ENCODE data around the gene PAQR5. TPM values are rescaled to one million over a fixed set of nuclear protein-coding genes. Genes with fewer than 3 reads are reported as not detected.
"Not testable (repeated sequence)": the region's sequence is repeated elsewhere in the genome, so short reads cannot be mapped to it uniquely, and the experiment has no call there.

Gene PAQR5
- polyA plus RNA-seq, 4 donors = 28.3 to 35.8 (median 33.6) TPM

GRCh38 chr15:69292826-69293420 lies 5.8 kb upstream of the PAQR5 start:
- no peak for DNase-seq (ENCODE audit: low read depth in 4 of 4, low spot score in 2 of 4)

DNA sequence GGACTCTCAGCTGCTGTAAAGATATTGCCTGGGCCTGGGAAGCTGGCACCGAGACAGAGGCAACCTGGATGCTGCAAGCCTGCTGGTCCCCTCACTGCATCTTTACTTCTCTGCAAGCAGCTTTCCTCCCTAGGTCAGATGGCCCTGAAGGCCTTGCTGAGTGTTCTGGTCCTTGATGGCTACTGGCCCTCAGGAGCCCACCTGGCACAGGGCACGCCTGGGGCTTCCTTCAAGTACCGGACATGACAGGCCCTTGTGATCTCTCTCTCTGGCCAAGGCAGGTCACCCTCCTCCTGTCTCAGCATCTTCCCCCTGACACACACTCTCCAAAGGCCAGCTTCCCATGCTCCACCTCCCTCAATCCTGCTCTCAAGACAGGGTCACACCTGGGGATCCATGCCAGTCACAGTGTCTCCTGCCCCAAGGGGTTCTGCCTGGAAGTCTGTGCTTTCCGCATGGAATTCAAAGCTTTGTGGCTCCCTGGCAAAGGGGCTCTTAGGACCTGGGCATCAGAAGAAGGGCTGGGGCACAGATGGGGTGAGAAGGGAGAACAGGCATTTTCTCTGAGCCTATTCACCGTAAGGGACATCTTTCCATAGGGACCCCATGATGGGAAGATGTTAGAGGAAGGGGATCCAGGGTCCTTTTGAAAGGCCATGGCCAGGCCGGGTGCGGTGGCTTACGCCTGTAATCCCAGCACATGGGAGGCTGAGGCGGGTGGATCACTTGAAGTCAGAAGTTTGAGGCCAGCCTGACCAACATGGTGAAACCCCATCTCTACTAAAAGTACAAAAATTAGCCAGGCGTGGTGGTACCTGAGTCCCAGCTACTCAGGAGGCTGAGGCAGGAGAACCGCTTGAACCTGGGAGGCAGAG lies 4.7 kb upstream of the PAQR5 start:
- no peak for DNase-seq (ENCODE audit: low read depth in 4 of 4, low spot score in 2 of 4)

DNA sequence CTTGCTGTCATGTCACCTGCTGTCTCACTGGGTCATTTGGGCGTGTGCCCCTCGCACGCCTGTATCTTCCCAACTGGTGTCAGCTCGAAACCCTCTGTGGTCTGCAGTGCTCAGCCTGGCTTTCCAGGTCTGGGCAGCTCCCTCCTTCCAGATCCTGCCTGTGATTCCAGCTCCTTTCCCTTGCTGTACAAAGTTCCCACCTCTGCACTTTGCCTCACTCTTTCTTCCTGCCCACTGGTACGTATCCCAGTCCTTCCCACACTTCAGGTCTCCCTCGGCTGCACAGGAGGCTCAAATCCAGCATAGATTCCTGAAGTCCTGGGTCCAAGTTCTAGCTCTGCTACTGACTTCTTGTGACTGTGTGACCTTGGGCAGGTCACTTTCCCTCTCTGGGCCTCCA lies 2.1 kb upstream of the PAQR5 start:
- no peak for DNase-seq (ENCODE audit: low read depth in 4 of 4, low spot score in 2 of 4)

GRCh38 chr15:69297642-69298353 lies 914 bp upstream of the PAQR5 start:
- no peak for DNase-seq (ENCODE audit: low read depth in 4 of 4, low spot score in 2 of 4)

GRCh38 chr15:69298354-69298696 lies 387 bp upstream of the PAQR5 start:
- no peak for DNase-seq (ENCODE audit: low read depth in 4 of 4, low spot score in 2 of 4)

DNA sequence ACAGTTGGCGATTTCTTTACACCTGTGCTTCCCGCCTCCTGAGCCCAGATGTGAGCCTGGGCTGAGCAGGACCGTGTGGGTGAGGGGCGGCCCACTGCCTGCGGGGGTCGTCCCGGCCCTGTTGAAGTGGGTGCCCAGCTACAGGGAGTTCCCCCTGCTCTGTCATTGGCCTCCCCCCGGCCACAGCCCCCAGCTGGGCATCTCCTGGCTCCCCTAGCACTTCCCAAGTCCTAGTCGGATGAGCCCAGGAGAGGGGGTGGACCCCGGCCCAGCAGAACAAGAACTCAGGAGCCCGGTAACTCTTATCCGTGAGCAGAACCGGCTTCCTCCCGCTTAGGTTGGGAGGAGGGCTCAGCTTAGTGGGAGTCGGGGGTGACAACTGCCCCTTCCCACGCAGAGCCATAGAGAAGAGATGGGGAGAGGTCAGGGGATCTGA lies 757 bp downstream of the PAQR5 start:
- no peak for DNase-seq (ENCODE audit: low read depth in 4 of 4, low spot score in 2 of 4)

DNA sequence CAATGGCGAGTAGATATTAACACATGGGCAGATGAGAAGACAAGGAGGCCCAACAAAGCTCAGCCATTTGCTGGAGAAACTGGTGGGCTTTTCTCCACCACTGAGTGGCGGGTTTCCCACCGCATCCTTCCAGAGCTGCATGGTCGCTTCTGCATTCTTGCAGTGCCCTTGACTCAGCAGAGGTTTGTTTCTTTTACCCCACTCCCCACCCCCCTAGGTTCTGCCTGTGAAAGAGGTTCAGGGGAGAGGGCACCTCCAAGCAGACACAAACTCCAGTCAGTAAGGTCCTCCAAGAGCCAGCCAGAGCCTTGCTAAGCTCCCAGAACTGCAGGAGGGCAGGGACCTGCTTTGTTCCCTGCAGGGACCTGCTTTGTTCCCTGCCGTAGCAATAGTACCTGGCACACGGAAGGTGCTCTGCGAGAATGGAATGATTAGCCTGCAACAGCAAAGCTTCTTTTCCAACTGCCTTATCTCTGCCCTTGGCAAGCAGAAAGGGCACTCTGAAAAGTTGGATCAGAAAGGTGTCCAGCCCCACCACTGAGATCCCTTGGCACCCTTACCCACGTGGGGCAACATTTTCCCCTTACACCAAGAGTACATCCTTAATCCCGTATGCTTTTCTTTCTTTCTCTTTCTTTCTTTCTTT lies 1.4 kb downstream of the PAQR5 start:
- DNase-seq (ENCODE audit: low read depth in 4 of 4, low spot score in 2 of 4) = no peak

- DNase-seq (ENCODE audit: low read depth in 4 of 4, low spot score in 2 of 4) = not testable (repeated sequence)
Observed at GRCh38 chr15:69301101-69301500, 2.4 kb downstream of the PAQR5 start.

DNA sequence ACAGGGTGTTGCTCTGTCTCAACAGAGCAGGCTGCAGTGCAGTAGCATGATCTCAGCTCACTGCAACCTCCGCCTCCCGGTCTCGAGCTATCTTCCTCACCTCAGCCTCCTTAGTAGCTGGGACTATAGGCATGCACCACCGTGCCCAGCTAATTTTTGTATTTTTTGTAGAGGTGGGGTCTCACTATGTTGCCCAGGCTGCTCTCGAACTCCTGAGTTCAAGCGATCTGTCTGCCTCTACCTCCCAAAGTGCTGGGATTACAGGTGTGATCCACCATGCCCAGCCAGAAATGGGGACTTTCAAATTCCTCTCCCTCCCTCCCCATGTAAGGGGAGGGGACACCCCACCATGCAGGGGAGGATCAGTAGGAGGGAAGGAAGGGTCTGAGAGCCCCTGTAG lies 3.4 kb downstream of the PAQR5 start:
- not testable (repeated sequence) for DNase-seq (ENCODE audit: low read depth in 4 of 4, low spot score in 2 of 4)

DNA sequence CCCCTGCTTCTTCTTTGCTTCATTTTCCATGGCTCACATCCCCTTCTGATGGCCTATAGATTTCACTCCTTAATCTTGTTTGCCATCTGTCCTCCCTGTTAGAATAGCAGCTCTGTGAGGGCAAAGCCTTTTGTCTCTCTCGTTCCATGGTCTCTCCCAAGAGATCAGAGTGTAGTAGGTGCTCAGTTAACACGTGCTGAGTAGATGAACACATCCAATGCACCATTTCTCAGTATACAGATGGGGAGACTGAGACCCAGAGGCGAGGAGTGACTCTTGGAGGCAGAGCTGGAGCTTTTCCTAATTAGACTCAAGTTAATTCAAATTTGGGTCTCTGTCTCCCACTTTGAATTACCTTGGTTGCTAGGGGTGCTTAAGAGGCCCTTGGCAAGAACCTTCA lies 4.2 kb downstream of the PAQR5 start:
- DNase-seq (ENCODE audit: low read depth in 4 of 4, low spot score in 2 of 4) = no peak

- DNase-seq (ENCODE audit: low read depth in 4 of 4, low spot score in 2 of 4) = no peak
Observed at GRCh38 chr15:69303337-69304181, 4.8 kb downstream of the PAQR5 start.

GRCh38 chr15:69304182-69304545 lies 5.5 kb downstream of the PAQR5 start:
- no peak for DNase-seq (ENCODE audit: low read depth in 4 of 4, low spot score in 2 of 4)

DNA sequence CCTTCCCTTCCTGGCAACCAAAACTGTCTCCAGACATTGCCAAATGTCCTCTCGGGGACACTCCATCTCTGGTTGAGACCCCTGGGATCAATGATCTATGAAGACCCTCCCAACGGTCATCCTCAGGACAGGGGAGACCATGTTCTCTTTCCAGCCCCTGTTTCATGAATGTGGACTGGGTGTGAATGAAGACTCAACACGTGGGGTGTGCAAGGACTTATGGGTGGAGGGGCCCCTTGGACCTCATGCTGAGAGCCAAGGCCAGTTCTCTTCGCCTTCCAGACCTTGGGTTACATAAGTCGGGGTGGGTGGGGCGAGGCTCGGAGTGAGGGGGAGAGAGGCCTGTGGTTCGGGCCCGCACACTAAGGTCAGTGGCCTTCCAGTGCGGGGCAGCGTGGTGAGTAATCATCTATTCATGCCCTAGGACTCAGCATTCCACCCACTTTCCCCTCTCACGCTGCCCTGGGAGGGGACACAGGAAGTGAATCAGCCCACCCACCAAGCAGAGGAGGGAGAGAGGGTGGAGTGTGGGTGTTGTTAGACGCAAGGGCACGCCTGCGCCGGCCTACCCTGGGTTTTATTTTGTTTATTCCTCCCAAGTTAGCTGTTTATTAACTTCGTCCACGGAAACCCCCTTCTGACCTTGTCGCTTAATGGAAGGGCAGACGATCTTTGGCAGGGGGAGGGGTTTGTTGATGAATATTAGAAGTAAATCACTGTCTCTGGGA lies 6.7 kb downstream of the PAQR5 start:
- DNase-seq (ENCODE audit: low read depth in 4 of 4, low spot score in 2 of 4) = no peak

DNA sequence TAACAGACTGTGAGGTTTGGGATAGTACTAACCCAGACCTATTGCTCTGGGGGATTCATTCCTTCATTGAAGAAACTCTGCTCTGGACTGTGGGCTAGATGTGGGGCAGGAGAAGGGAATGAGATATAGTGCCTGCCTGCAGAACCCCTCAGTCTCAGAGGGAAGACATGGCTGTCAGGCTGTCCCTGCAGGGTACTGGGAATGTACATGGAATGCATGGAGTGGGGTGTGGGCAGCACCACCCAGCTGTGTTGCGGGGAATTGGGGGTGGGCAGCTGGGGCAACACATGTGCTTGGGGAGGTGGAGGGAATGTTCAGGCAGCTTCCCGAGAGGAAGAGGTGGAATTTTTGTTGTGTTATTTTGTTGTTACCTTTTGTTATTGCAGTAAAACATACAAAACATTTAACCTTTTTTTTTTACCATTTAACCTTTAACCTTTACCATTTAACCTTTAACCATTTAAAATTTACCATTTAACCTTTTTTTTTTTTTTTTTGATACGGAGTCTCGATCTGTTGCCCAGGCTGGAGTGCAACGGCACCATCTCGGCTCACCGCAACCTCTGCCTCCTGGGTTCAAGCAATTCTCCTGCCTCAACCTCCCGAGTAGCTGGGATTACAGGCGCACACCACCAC lies 7.3 kb downstream of the PAQR5 start:
- no peak for DNase-seq (ENCODE audit: low read depth in 4 of 4, low spot score in 2 of 4)

- DNase-seq (ENCODE audit: low read depth in 4 of 4, low spot score in 2 of 4) = no peak
Observed at GRCh38 chr15:69307939-69308338, 9.2 kb downstream of the PAQR5 start.

GRCh38 chr15:69308949-69309348 lies 10.2 kb downstream of the PAQR5 start:
- DNase-seq (ENCODE audit: low read depth in 4 of 4, low spot score in 2 of 4) = no peak

DNA sequence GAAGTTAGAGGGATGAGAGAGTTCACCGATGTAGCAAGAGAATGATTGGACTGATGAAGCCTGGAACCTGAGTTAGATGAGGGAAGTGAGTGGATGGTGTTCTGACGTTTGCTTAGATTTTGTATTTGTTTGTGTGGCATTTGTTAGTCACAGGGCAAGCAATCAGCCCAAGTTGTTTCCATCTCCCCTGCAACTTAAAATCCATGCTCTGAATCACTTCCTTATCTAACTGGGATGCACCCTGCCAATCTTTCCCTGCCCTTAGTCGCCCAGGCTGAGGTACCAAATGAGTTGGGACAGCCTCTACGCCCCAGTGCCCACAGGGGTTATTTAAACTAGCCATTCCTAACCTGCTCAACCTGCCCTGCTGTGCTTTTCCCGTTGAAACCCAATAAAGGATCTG lies 12.6 kb downstream of the PAQR5 start:
- no peak for DNase-seq (ENCODE audit: low read depth in 4 of 4, low spot score in 2 of 4)

DNA sequence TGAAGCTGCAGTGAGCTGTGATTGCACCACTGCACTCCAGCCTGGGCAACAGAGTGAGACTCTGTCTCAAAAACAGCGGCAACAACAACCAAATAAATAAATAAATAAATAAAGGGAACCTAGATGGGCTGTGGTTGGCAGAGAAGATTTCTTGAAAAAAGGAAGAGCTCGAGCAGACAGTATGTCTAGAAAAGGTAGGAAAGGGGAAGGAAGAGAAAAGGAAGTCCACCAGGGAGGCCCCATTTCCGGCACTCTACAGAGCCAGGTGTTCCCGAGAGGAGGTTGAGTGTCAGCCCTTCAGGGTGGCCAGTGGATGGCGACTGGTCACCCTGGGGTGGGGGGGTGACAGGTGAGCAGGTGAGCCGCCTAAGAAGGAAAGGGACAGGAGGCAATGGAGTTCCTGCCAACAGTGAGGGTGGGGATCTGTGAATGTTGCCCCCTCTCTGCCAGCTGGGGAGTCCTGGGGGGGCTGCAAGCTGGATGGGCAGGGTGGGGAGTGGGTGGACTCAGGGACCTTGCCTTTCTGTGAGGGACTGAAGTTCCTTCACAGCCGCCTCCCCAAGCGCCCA lies 14.8 kb downstream of the PAQR5 start:
- DNase-seq (ENCODE audit: low read depth in 4 of 4, low spot score in 2 of 4) = no peak

GRCh38 chr15:69314131-69314530 lies 15.4 kb downstream of the PAQR5 start:
- DNase-seq (ENCODE audit: low read depth in 4 of 4, low spot score in 2 of 4) = no peak
